HG03108 (cell line): Measurements from ENCODE around the gene PKP4.

Experiments used
- ATAC-seq: cut with Tn5 transposase; IDR thresholded peaks from one replicate; pipeline ENCODE4 v1.9.1; 2021; ENCODE audit warnings: moderate library complexity; ENCODE audit not compliant: unreplicated experiment

Gene PKP4

GRCh38 chr2:158498043-158498748 is 41.4 kb downstream of the PKP4 start:
- no peak for ATAC-seq

DNA sequence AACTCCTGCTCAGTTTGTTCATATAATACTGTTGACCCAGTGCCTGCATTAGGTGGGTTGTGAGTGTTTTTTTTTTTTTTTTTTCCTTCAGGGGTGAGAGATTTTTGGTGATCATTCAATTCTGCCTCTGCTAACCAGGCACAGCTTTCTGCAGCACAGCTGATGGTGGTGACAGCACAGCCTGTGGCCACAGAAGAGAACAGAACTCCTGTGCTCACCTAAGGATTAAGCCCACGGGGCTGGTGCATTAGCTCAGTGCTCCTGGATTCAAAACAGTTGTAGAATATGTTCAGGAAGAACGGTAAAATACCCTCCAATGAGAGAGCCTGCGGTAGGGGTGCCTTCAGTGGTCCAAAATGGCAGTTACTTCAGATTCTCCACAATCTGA is 42.0 kb downstream of the PKP4 start:
- no peak for ATAC-seq

DNA sequence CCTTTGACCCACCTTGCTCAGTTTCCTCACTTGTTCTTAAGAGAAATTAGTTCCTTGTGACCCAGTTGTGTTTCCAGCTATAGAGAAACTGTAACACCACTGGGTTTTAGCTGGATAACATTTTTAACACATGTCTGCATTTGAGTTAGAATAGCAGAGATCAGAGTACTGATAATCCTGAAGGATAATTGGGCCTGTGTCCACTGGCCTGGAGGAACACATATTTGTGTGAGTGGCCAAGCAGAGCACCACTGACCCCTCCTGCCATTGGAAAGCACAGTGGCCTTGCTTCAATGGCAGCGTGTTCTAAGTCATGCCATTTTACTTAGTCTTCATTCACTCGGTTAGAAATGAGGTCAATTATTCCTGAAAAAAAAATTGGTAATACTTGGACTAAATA is 42.6 kb downstream of the PKP4 start:
- ATAC-seq, result no peak

DNA sequence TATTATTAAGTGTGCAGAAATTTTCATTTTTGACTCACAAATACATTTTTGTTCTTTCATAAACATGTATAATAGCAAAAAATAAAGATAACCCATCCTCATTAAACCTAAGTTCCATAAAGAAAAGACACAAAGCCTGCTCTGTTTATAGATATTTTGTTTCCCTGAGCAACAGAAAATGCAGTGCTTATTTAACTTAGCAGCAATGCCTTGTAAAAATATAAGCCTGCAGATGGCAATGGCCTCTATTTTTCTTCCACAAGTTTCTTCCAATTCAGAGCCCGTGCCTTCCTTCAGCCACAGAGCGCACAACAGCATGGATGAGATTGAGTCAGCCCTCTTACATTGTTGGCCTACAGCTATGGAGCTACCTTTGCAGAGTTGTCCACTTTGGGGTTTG is 43.6 kb downstream of the PKP4 start:
- ATAC-seq, result no peak

GRCh38 chr2:158501301-158501700 is 44.5 kb downstream of the PKP4 start:
- no peak for ATAC-seq

DNA sequence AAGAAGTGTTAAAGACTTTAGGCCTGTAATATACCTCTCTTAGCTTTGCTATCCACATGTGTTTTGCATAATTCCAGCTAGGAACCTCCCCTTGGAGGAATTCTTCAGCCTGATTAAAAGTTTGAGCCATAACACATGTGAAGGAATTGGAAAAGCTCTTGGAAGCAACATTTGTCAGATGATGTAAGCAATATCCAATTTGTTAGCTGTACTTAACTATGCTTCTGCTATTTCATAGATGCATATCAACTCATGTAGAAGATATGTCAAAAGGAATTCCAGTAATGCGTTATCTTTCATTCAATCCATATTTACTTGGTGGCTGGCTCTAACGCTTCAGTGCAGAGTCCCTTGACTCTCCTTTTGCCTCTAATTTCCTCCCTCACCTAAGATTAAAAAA is 46.2 kb downstream of the PKP4 start:
- no peak for ATAC-seq

DNA sequence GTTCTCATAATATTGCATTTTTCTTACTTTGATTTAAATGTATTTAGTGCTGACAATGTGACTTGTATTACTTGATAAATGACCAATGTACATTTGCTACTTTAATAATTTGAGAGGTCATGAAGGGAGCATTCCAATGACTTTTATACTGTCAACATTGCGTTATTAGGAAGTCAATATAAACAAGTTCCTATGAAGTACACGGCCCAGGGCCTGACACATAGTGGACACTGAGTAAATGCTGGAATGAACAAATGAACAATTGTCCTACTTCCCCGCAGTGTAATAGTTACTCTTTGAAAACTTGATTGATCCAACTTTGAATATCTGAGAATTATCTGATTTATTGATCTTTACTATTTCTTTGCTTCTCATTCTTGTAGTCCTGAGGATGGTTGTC is 47.3 kb downstream of the PKP4 start:
- no peak for ATAC-seq

- no peak for ATAC-seq
Measured at GRCh38 chr2:158505448-158505934, 48.7 kb downstream of the PKP4 start.

DNA sequence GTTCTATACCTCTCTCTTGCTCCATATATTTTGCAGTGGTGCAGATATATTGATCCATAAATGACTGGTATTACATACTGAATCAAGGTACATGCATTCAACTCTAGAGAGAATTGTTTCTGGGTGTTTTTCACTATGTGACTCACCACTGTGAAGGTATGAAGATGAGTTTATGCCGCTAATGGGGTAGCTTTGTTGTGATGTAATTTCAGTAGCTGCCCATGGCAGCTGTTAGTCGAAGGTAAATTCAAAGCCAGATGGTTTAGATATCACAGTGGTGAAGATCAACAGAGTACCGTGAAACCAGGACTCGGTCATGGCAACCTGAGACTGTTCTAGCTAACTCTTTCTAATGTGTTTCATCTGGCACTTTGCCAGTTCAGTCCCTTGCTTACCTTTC is 50.4 kb downstream of the PKP4 start:
- peak; percentile 38 for ATAC-seq

DNA sequence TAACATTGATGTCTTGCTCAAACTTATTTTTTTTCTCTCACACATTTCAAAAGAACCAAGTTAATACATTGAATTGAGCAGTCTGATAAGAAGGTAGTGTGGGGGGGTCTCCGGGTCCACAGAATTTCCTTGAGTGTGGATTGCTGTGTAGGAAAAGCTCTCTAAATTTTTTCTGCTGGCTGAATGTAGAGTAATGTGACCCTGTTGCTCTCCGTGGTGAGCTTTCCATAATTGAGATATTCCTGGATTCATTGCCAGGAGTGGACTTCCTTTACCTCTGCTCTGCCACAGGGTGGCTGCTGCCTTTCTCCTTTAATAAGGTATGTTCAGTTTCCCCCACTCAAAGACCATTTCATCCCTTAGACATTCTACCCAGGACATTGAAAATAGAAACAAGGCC is 50.9 kb downstream of the PKP4 start:
- no peak for ATAC-seq

- ATAC-seq, result no peak
Measured at GRCh38 chr2:158509928-158510797, 53.4 kb downstream of the PKP4 start.

DNA sequence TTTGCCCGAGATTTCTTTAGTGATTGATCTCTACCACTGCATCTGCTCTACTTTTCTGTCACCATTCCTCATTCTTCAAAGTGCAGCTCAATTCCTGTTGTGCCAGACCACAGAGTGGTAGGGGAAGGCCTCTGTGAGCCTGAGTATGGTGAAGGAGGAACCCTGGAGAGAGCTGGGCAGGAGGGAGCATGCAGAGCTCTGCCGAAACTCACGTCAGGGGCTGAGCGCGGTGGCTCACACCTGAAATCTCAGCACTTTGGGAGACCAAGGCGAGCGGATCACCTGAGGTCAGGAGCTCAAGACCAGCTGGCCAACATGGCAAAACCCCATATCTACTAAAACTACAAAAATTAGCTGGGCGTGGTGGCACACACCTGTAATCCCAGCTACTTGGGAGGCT is 54.1 kb downstream of the PKP4 start:
- no peak for ATAC-seq

DNA sequence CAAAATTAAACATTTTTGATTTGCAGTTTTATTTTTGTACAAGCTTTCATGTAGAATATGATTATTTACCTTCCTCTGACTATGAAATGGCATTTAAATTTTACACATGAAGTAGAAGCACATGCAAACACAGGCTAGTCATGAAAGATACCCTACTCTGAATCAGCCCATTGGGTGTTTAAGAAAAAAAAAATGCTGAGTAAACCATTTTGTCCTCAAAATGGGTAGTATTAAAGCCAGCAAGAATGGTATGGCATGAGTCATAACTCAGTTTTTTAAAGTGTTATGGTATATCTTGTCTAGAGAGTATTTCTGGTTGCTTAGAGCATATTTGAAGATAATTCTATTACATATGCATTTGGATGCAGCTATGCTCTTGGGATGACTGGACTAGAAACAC is 55.0 kb downstream of the PKP4 start:
- ATAC-seq, result no peak

GRCh38 chr2:158512323-158512722 is 55.6 kb downstream of the PKP4 start:
- ATAC-seq, result no peak

- no peak for ATAC-seq
Measured at GRCh38 chr2:158513841-158514240, 57.1 kb downstream of the PKP4 start.

DNA sequence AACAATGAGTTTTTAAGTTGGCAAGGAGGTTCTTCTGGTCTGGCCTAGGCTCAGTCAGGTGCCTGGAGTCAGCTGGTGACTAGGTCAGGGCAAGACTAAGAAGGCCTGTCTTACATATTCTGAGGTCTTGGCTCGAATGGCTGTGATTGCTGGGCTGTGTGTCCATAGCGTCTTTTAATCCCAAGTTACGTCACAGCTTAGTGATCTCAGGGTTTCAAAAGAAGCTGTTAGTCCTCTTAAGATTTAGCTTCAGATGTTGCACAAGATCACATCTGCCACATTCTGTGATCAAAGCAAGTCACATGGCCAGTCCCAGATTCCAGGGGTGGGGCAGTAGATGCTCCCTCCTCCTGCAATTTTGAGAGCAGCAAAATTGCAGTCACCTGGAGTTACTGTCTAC is 61.3 kb downstream of the PKP4 start:
- ATAC-seq, result no peak

- no peak for ATAC-seq
Measured at GRCh38 chr2:158519481-158519880, 62.7 kb downstream of the PKP4 start.

DNA sequence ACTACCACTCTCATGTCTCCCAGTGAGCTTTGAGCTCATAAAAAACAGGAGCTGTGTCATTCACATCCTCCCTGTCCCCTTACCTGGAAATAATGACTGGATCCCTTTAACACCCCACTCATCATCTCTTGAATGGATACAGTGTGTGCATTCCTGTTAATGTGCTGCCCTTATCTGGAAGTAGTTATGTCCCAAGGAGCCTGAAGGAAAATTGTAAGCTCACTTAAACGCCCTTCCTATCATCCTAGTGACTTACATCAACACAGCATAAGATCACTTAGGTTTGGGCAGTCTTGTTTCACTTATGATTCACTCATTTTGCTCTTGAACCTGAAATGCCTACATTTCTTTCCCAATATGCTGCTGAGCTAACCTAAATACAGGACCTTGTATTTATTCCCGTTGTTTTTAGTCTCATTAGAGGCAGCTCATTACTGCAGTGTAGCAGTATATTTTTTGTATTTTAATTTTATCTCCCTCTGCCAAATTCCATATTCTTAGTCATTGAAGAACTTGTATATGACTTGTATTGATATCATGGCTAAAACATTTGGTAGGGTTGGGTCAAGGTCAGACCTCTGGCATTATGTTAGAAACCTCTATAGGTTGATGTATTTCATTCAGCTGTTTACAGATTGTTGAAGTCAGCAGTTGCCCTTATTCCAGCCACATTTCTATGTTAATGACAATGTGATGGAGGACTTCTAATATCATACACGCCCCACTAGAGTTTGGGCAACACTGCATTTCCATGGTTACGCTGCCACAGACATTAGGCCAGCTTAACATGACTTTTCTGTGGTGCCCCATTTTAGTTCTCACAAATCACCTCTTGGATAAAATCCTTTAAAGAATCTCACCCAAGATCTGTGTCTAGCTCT is 72.9 kb downstream of the PKP4 start:
- ATAC-seq, result no peak

- ATAC-seq, result no peak
Measured at GRCh38 chr2:158530829-158531228, 74.1 kb downstream of the PKP4 start.

DNA sequence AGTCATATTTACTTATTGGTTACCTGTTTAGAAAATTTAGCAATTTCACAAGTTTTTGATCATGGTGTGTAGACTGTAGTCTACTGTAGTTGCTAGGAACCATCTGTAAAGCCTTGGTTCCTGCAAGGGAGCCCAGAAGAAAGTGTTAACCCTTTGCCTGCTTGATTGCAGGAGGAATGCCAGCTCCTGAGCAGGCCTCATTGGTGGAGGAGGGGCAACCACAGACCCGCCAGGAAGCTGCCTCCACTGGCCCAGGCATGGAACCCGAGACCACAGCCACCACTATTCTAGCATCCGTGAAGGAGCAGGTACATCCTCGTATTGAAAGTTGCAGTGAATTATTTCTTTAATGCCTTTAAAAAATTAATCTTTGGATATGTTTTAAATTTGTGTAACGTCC is 76.3 kb downstream of the PKP4 start:
- ATAC-seq, result no peak
